ENCODE results near the gene CCR8. TPM values are rescaled to one million over a fixed set of nuclear protein-coding genes. Genes with fewer than 3 reads are reported as not detected.
"Not testable (repeated sequence)": the region's sequence is repeated elsewhere in the genome, so short reads cannot be mapped to it uniquely, and the experiment has no call there.

Gene CCR8
- polyA plus RNA-seq, 1 donor = not detected

- no peak for DNase-seq
These were observed 14.1 kb upstream of the CCR8 start for GRCh38 chr3:39315420-39315819.

GRCh38 chr3:39317571-39318169, 11.8 kb upstream of the CCR8 start:
- DNase-seq = no peak

GRCh38 chr3:39318301-39318700, 11.2 kb upstream of the CCR8 start:
- no peak for DNase-seq

- no peak for DNase-seq
These were observed 10.3 kb upstream of the CCR8 start for GRCh38 chr3:39319249-39319648.

GRCh38 chr3:39321574-39321983, 7.9 kb upstream of the CCR8 start:
- DNase-seq = not testable (repeated sequence)

GRCh38 chr3:39322209-39322715, 7.2 kb upstream of the CCR8 start:
- not testable (repeated sequence) for DNase-seq

- DNase-seq = no peak
These were observed 6.6 kb upstream of the CCR8 start for GRCh38 chr3:39322936-39323335.

- DNase-seq = no peak
These were observed 6.0 kb upstream of the CCR8 start for GRCh38 chr3:39323494-39323893.

- DNase-seq = no peak
These were observed 4.3 kb upstream of the CCR8 start for GRCh38 chr3:39325236-39325635.

- DNase-seq = no peak
These were observed 2.3 kb upstream of the CCR8 start for GRCh38 chr3:39327053-39327745.

GRCh38 chr3:39327746-39328349, 1.7 kb upstream of the CCR8 start:
- no peak for DNase-seq

GRCh38 chr3:39330824-39331223, 1.3 kb downstream of the CCR8 start:
- DNase-seq = no peak

GRCh38 chr3:39332525-39332924, 3.0 kb downstream of the CCR8 start:
- no peak for DNase-seq

- no peak for DNase-seq
These were observed 4.1 kb downstream of the CCR8 start for GRCh38 chr3:39333607-39334006.

- DNase-seq = no peak
These were observed 4.7 kb downstream of the CCR8 start for GRCh38 chr3:39334205-39334604.

- no peak for DNase-seq
These were observed 8.7 kb downstream of the CCR8 start for GRCh38 chr3:39338201-39338600.

GRCh38 chr3:39339086-39339485, 9.6 kb downstream of the CCR8 start:
- no peak for DNase-seq

- no peak for DNase-seq
These were observed 13.7 kb downstream of the CCR8 start for GRCh38 chr3:39343076-39343717.

- DNase-seq = no peak
These were observed 14.3 kb downstream of the CCR8 start for GRCh38 chr3:39343760-39344159.

GRCh38 chr3:39344746-39345344, 15.3 kb downstream of the CCR8 start:
- no peak for DNase-seq

GRCh38 chr3:39346785-39347585, 17.5 kb downstream of the CCR8 start:
- DNase-seq = no peak

- DNase-seq = no peak
These were observed 18.0 kb downstream of the CCR8 start for GRCh38 chr3:39347586-39347876.
